Right forelimb (tissue), 1 donor: ENCODE measurements around the gene KRR1.
"Not testable (repeated sequence)": the region's sequence is repeated elsewhere in the genome, so short reads cannot be mapped to it uniquely, and the experiment has no call there.

Experiments
- DNase-seq: peaks from one replicate; pipeline ENCODE4 v3.0.0-alpha.2; 2018

The KRR1 gene

GRCh38 chr12:75474116-75474515 is 37.3 kb downstream of the KRR1 start:
- DNase-seq = no peak

DNA sequence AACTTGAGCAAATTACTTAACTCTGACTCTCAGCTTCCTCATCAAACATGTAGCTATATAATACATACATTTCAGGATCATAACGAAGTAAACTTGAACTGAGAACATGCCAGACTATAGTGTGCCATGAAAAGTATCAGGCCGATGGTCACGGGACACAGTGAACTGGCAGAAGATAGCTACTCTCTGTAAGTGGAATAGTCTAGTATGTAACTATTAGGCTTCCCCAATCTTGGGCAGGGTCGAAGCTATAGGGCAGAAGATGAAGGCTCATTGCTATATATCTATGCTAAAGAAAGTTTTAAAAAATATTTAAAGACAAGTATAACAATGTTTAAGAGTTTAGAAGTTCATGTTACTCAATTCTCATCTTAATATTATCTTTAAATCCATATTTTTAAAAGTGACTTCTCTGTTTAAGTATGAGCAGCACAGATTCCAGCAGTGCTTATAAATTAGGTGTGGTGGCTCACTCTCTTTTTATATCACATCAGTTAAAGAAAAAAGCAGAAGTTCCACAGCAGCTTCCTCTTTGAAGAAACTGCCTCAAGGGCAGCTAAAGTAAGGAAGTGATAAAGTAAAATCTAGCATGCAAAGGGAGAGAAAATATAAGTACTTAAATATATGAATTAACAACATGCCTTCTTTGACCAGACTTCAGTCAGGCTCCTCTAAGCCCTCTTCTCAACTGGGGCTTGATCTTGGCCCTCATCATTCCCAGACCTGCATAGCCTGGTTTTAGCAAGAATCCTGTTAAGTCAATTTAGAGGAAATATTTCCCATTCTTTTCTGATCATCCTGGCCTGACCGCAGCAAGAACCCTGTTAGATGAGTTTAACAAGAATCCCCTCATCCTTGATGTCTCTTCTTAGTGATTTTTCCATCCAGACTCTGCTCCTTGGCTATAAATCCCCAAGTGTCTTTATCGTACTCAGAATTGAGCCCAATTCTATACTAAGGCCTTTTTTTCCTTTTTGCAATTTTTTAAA is 39.2 kb downstream of the KRR1 start:
- no peak for DNase-seq

DNA sequence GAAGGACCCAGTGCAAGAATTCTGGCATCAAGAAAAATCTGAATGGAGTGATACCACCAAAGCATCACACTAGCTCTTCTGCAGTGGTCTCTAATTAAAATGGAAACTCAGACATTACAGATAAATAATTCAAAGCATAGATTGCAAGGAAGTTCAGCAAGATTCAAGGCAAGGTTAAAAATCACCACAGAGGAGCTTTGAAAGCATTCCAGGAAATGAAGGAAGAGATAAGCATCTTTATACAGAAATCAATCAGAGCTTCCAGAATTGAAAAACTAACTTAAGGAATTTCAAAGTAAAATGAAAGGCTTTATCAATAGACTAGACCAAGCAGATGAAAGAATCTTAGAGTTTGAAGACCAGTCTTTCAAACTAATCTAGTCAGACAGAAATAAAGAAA is 51.2 kb downstream of the KRR1 start:
- DNase-seq = no peak

DNA sequence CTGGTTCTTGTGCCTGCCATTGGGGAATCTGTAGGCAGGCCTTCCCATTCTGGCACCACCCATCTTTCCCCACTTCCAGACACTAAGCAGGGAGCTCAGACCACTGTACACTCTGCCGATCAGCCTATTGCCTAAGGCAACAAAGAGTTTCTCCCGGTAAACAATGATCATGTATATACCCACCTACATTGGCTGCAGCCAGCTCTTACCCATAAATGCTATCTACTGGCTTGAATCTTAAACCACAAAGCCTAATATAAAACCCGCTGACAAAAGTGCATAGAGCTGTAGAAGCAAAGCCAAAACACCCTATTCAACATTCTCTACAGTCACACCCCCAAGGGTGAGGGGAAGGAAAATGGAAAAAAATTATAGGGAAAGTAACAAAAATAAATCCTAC is 51.7 kb downstream of the KRR1 start:
- no peak for DNase-seq

DNA sequence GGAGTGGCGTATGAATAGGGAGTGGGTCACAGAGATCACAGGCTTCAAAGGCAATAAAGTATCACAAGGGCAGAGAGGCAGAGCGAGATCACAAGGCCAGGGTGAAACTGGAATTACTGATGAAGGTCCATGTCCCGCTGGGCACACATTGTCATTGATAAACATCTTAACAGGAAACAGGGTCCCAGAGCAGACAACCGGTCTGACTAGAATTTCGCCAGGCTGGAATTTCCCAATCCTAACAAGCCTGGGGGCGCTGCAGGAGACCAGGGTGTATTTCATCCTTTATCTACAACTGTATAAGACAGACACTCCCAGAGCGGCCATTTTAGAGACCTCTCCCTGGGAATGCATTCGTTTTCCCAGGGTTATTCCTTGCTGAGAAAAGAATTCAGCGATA is 53.5 kb downstream of the KRR1 start:
- DNase-seq = not testable (repeated sequence)

DNA sequence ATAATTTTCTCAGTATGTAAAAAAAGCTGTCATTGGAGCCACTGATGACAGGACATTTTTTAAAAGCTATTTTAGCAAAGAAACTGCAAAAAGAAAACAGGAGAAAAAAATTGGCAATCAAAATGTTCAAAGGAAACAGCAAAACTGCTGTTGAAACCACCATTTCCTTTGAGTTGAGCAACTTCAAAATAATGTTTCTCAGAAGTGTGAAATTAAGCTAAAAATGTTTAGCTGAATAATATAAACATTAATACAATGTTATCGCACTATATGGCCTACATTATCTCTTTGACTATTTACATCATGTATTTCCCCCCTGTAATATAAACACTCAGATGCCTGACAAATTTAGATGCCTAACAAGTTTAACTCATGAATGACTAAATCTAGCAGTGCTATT is 54.2 kb downstream of the KRR1 start:
- DNase-seq = no peak

DNA sequence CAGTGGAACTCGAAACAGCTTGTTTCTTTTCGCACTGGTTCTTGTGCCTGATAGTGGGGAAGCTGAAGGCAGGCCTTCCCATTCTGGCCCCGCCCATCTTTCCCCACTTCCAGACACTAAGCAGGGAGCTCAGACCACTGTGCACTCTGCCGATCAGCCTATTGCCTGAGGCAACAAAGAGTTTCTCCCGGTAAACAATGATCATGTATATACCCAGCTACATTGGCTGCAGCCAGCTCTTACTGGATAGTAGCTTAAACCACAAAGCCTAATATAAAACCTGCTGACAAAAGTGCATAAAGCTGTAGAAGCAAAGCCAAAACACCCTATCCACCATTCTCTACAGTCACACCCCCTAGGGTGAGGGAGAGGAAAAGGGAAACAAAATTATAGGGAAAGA is 55.6 kb downstream of the KRR1 start:
- DNase-seq = no peak

GRCh38 chr12:75452675-75453330 is 58.6 kb downstream of the KRR1 start:
- no peak for DNase-seq

- no peak for DNase-seq
Observed at GRCh38 chr12:75447691-75448393, 63.6 kb downstream of the KRR1 start.

DNA sequence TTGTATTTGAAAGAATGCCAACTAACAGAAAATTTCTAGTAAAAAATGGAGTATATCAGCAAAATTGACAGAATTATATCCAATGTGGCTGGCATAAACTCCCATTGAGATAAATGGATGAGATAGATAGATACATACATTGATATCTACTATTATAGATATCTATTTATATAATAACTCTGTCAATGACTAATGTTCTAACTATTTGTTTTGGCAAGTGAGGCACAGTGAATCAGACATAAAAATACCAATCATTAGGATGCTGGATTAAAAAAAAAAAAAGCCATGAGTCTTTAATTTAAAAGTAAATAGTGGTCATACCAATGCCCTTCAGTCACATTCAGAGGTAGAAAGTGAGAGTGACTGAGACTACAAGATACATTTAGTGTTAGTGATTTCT is 64.6 kb downstream of the KRR1 start:
- no peak for DNase-seq

- not testable (repeated sequence) for DNase-seq
Observed at GRCh38 chr12:75445137-75445507, 66.3 kb downstream of the KRR1 start.

DNA sequence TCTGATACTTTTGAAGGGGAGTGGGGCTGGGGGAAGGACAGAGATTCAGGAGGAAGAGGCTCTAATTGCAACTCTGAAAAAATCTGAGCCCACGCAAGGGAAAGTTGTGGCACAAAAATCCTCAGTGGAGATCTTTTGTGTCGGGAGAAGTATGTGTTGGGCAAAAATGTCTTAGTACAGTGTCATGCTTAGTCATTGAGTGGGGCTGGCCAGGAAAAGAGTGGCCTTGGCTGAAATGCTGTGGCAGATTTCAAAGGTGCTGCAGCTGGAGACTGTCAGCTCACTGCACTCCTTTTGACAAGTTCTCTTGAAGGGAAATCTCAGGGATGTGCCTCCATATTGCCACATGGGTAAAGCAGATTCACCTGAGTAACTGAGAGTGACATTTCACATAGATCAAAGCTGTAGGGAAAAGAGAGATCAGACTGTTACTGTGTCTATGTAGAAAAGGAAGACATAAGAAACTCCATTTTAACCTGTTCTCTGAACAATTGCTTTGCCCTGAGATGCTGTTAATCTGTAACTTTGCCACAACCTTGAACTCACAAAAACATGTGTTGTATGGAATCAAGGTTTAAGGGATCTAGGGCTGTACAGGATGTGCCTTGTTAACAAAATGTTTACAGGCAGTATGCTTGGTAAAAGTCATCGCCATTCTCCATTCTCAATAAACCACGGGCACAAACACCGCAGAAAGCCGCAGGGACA is 66.8 kb downstream of the KRR1 start:
- DNase-seq = no peak

DNA sequence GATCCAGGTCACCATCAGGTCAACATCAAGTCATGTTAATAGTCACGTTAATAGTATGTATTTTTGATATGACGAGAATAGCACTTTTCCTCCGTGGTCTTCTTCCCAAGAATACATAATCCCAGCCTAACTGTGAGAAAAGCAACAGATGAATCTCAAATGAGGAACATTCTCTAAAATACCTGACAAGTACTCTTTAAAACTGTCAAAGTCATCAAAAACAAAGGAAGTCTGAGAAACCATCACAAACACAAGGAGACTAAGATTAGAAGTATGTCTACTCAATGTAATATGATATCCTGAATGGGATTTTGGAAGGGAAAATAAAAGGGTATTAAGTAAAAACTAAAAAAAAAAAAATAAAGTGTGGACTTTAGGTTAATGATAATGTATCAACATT is 67.7 kb downstream of the KRR1 start:
- DNase-seq = no peak

DNA sequence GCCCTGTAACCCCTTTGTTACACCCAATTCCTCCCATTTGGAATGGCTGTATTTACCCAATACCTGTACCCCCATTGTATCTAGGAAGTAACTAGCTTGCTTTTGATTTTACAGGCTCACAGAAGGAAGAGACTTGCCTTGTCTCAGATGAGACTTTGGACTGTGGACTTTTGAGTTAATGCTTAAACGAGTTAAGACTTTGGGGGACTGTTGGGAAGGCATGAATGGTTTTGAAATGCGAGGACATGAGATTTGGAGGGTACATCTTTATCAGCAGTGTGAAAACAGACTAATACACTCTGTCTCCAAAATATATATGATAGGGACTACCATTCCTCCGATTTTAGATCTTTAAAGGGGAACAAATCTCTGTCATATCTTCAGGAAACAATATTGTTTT is 69.0 kb downstream of the KRR1 start:
- not testable (repeated sequence) for DNase-seq

DNA sequence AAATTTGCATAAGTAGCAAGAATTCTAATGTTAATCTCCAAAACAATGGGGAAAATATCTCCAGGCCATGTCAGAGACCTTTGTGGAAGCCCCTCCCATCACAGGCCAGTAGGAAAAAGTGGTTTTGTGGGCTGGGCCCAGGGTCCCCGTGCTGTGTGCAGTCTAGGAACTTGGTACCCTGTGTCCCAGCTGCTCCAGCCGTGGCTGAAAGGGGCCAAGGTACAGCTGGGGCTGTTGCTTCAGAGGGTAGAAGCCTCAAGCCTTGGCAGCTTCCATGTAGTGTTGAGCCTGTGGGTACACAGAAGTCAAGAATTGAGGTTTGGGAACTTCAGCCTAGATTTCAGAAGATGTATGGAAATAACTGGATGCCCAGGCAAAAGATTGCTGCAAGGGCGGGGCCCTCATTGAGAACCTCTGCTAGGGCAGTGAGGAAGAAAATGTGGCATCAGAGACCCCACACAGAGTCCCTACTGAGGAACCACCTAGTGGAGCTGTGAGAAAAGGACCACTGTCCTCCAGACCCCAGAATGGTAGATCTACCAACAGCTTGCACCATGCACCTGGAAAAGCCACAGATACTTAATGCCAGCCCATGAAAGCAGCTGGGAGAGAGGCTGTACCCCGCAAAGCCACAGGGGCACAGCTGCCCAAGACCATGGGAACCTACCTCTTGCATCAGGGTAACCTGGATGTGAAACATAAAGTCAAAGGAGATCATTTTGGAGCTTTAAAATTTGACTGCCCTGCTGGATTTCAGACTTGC is 69.5 kb downstream of the KRR1 start:
- not testable (repeated sequence) for DNase-seq
